GM23338 (cell line): ENCODE data around the gene SYNPR. TPM values are rescaled to one million over a fixed set of nuclear protein-coding genes. Genes with fewer than 3 reads are reported as not detected.

Source experiments
- ATAC-seq: fragments of 200-7000 bp; cut with Tn5 transposase; 3 replicates; pipeline ENCODE4 v1.9.1; 2020
- DNase-seq: peaks from one replicate; pipeline ENCODE4 v3.0.0-alpha.2; 2015; ENCODE audit warnings: low spot score
- H2AFZ ChIP-seq: fragments of 200-600 bp; sonication (generic); 2 replicates; pipeline ENCODE4 v1.8.0; 2016; ENCODE audit warnings: antibody characterized with exemption, mild to moderate bottlenecking, moderate library complexity
- H3F3A ChIP-seq: fragments of 200-600 bp; sonication (generic); replicated peaks from 2 replicates; pipeline ENCODE4 v1.8.0; 2017; ENCODE audit warnings: antibody characterized with exemption, mixed run types, low read depth
- H3K27ac ChIP-seq: fragments of 200-600 bp; sonication (generic); 2 replicates; pipeline ENCODE4 v1.6.1; 2016; ENCODE audit warnings: low read depth
- H3K27me3 ChIP-seq: fragments of 200-600 bp; sonication (generic); 2 replicates; pipeline ENCODE4 v1.8.0; 2016; ENCODE audit warnings: mild to moderate bottlenecking, mixed run types, moderate library complexity; ENCODE audit not compliant: insufficient read depth
- H3K36me3 ChIP-seq: fragments of 200-600 bp; sonication (generic); 2 replicates; pipeline ENCODE4 v1.8.0; 2016; ENCODE audit warnings: mild to moderate bottlenecking; ENCODE audit not compliant: insufficient read depth
- H3K4me1 ChIP-seq: fragments of 200-600 bp; sonication (generic); 2 replicates; pipeline ENCODE4 v1.8.0; 2016; ENCODE audit warnings: mild to moderate bottlenecking, moderate library complexity; ENCODE audit not compliant: insufficient read depth
- H3K4me2 ChIP-seq: fragments of 200-600 bp; sonication (generic); 2 replicates; pipeline ENCODE4 v1.7.1; 2017; ENCODE audit warnings: mixed run types
- H3K4me3 ChIP-seq: fragments of 200-600 bp; sonication (generic); 2 replicates; pipeline ENCODE4 v1.6.1; 2016; ENCODE audit warnings: mixed run types
- H3K79me2 ChIP-seq: fragments of 200-600 bp; sonication (generic); replicated peaks from 2 replicates; pipeline ENCODE4 v1.8.0; 2017; ENCODE audit warnings: mild to moderate bottlenecking; ENCODE audit not compliant: insufficient read depth
- H3K9me2 ChIP-seq: fragments of 200-600 bp; sonication (generic); 2 replicates; pipeline ENCODE4 v1.8.0; 2017; ENCODE audit not compliant: insufficient read depth
- H4K20me1 ChIP-seq: fragments of 200-600 bp; sonication (generic); replicated peaks from 2 replicates; pipeline ENCODE4 v1.8.0; 2017; ENCODE audit warnings: mild to moderate bottlenecking; ENCODE audit not compliant: insufficient read depth
- H3K27ac Mint-ChIP-seq: 2 replicates; pipeline ENCODE4 v1.8.0; 2020; ENCODE audit warnings: inconsistent platforms, mild to moderate bottlenecking, moderate library complexity, mixed read lengths
- H3K27me3 Mint-ChIP-seq: 3 replicates; pipeline ENCODE4 v1.8.0; 2022; ENCODE audit warnings: low read depth, mild to moderate bottlenecking, moderate library complexity, mixed read lengths, inconsistent platforms; ENCODE audit not compliant: insufficient read depth, poor library complexity
- H3K36me3 Mint-ChIP-seq: 3 replicates; pipeline ENCODE4 v1.8.0; 2021; ENCODE audit warnings: low read depth, mild to moderate bottlenecking, inconsistent platforms, moderate library complexity, mixed read lengths
- H3K4me1 Mint-ChIP-seq: 3 replicates; pipeline ENCODE4 v1.8.0; 2020; ENCODE audit warnings: mild to moderate bottlenecking, inconsistent platforms, mixed read lengths
- H3K4me3 Mint-ChIP-seq: 3 replicates; pipeline ENCODE4 v1.8.0; 2021; ENCODE audit warnings: moderate library complexity, mild to moderate bottlenecking, inconsistent platforms, mixed read lengths
- H3K9me3 Mint-ChIP-seq: 3 replicates; pipeline ENCODE4 v1.8.0; 2020; ENCODE audit warnings: moderate library complexity, mild to moderate bottlenecking, inconsistent platforms, mixed read lengths
- CREB1 ChIP-seq: fragments of 250-450 bp; sonication (Bioruptor Pico); IDR thresholded peaks from 2 replicates; pipeline ENCODE4 v1.5.0; 2020; ENCODE audit warnings: low read depth, mild to moderate bottlenecking, moderate library complexity
- JUNB ChIP-seq: IDR thresholded peaks from one replicate; pipeline ENCODE4 v1.6.1; 2016; ENCODE audit warnings: antibody characterized with exemption; ENCODE audit not compliant: unreplicated experiment
- NANOG ChIP-seq: IDR thresholded peaks from 2 replicates; pipeline ENCODE4 v1.6.1; 2016; ENCODE audit warnings: antibody characterized with exemption, borderline replicate concordance
- POLR2AphosphoS5 ChIP-seq: IDR thresholded peaks from 2 replicates; pipeline ENCODE4 v1.6.1; 2016; ENCODE audit warnings: antibody characterized with exemption, low read depth
- STAT1 ChIP-seq: IDR thresholded peaks from one replicate; pipeline ENCODE4 v1.6.1; 2016; ENCODE audit warnings: antibody characterized with exemption; ENCODE audit not compliant: unreplicated experiment
- ZNF331 ChIP-seq: fragments of 250-450 bp; sonication (Bioruptor Pico); IDR thresholded peaks from 2 replicates; pipeline ENCODE4 v1.5.0; 2020; ENCODE audit warnings: low read depth, mild to moderate bottlenecking, moderate library complexity
- polyA plus RNA-seq: library from polyadenylated mRNA; unstranded; fragments of >200 nt; fragmentation: Nextera tagmentation; extraction: Ambion mirVana; gene quantifications from 2 replicates; pipeline ENCODE4 v1.2.1, GENCODE V29; 2016
- total RNA-seq: library from RNA; depleted of rRNA; stranded (reverse); fragments of >200 nt; shearing (Covaris generic); gene quantifications from 2 replicates; pipeline ENCODE4 v1.2.3, GENCODE V29; 2014
- TF ChIP-seq, protein P1 (sequence below): fragments of 250-450 bp; sonication (Bioruptor Pico); IDR thresholded peaks from 2 replicates; pipeline ENCODE4 v1.5.0; 2020; ENCODE audit warnings: mild to moderate bottlenecking, moderate library complexity
- TF ChIP-seq, protein P2 (sequence below), 2 experiments: fragments of 200-600 bp in 1 of 2; sonication (generic) in 1 of 2; conservative IDR thresholded peaks; 2 replicates each; pipeline versions ENCODE4 v1.5.1 to v1.6.1; 2016 to 2017; ENCODE audit warnings: antibody characterized with exemption in 2 of 2, low read depth in 2 of 2, mild to moderate bottlenecking in 2 of 2, moderate library complexity in 1 of 2

Gene SYNPR
- total and polyA plus RNA-seq, 2 experiments from 2014 or later: 0.38 to 0.55 TPM

DNA sequence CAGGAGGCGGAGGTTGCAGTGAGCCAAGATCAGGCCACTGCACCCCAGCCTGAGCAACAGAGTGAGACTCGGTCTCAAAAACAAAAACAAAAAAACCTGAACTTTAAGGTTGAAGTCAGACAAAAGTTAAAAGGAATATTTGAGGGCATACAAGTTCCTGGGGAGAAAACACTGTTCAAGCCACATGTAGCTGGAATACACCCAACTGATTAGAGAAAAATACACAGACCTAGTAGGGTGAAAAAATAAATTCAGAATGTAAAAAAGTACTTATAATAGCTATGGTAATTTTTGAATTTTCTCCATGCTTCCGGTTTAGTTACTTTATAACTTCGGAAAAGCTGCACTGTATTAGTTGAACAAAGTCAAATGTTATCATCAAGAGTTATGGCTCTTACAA lies 331.7 kb downstream of the SYNPR start (continued):
- TF ChIP-seq, protein P1, sequence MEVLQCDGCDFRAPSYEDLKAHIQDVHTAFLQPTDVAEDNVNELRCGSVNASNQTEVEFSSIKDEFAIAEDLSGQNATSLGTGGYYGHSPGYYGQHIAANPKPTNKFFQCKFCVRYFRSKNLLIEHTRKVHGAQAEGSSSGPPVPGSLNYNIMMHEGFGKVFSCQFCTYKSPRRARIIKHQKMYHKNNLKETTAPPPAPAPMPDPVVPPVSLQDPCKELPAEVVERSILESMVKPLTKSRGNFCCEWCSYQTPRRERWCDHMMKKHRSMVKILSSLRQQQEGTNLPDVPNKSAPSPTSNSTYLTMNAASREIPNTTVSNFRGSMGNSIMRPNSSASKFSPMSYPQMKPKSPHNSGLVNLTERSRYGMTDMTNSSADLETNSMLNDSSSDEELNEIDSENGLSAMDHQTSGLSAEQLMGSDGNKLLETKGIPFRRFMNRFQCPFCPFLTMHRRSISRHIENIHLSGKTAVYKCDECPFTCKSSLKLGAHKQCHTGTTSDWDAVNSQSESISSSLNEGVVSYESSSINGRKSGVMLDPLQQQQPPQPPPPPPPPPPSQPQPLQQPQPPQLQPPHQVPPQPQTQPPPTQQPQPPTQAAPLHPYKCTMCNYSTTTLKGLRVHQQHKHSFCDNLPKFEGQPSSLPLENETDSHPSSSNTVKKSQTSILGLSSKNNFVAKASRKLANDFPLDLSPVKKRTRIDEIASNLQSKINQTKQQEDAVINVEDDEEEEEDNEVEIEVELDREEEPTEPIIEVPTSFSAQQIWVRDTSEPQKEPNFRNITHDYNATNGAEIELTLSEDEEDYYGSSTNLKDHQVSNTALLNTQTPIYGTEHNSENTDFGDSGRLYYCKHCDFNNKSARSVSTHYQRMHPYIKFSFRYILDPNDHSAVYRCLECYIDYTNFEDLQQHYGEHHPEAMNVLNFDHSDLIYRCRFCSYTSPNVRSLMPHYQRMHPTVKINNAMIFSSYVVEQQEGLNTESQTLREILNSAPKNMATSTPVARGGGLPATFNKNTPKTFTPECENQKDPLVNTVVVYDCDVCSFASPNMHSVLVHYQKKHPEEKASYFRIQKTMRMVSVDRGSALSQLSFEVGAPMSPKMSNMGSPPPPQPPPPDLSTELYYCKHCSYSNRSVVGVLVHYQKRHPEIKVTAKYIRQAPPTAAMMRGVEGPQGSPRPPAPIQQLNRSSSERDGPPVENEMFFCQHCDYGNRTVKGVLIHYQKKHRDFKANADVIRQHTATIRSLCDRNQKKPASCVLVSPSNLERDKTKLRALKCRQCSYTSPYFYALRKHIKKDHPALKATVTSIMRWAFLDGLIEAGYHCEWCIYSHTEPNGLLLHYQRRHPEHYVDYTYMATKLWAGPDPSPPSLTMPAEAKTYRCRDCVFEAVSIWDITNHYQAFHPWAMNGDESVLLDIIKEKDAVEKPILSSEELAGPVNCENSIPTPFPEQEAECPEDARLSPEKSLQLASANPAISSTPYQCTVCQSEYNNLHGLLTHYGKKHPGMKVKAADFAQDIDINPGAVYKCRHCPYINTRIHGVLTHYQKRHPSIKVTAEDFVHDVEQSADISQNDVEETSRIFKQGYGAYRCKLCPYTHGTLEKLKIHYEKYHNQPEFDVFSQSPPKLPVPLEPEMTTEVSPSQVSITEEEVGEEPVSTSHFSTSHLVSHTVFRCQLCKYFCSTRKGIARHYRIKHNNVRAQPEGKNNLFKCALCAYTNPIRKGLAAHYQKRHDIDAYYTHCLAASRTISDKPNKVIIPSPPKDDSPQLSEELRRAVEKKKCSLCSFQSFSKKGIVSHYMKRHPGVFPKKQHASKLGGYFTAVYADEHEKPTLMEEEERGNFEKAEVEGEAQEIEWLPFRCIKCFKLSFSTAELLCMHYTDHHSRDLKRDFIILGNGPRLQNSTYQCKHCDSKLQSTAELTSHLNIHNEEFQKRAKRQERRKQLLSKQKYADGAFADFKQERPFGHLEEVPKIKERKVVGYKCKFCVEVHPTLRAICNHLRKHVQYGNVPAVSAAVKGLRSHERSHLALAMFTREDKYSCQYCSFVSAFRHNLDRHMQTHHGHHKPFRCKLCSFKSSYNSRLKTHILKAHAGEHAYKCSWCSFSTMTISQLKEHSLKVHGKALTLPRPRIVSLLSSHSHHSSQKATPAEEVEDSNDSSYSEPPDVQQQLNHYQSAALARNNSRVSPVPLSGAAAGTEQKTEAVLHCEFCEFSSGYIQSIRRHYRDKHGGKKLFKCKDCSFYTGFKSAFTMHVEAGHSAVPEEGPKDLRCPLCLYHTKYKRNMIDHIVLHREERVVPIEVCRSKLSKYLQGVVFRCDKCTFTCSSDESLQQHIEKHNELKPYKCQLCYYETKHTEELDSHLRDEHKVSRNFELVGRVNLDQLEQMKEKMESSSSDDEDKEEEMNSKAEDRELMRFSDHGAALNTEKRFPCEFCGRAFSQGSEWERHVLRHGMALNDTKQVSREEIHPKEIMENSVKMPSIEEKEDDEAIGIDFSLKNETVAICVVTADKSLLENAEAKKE (CRISPR knock-in tag): no peak
- no peak for TF ChIP-seq ZNF331 (CRISPR knock-in tag)
- no peak for TF ChIP-seq JUNB
- no peak for TF ChIP-seq STAT1
- no peak for TF ChIP-seq POLR2AphosphoS5

DNA sequence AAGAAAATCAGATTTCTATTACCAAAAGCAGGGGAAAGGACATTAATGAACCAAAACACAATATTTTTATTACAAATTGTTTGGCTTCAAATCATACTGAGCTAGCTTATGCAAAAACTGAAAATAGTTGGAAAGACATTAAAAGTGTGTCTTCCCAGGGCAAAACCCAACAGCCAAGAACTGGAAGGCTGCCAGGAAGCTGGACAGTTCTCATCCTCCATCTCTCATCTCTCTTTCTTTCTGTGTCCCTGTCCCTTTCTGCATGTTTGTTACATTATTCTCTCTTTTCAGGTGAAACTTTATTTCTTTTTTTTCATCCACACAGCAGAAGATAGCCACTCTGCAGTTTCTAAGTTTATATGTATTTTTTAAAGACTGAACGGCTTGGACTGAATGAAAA lies 333.3 kb downstream of the SYNPR start:
- Mint-ChIP-seq H3K9me3 (no peaks in the 10 kb centered on the region), H3K4me3 (no peak overlapping the region), H3K36me3 (no peaks in the 10 kb centered on the region), H3K27ac (no peak overlapping the region), H3K4me1 (peaks cover 3% of the 10 kb centered on the region; the same call in 1 of the 3 replicates), H3K27me3 (no peaks in the 10 kb centered on the region)
- Histone ChIP-seq H3K27ac (no peak overlapping the region), H3K4me2 (no peak overlapping the region), H3K27me3 (no peaks in the 10 kb centered on the region), H2AFZ (no peak overlapping the region), H3K36me3 (no peaks in the 10 kb centered on the region), H4K20me1 (no peaks in the 10 kb centered on the region), H3F3A (no peaks in the 10 kb centered on the region), H3K9me2 (0 out of 2 replicates have a peak, but pooled peaks cover 5% of the 10 kb centered on the region), H3K4me3 (no peak overlapping the region), H3K4me1 (no peaks in the 10 kb centered on the region), H3K79me2 (no peaks in the 10 kb centered on the region)
- TF ChIP-seq, protein P1 (CRISPR knock-in tag): no peak
- TF ChIP-seq, protein P2, sequence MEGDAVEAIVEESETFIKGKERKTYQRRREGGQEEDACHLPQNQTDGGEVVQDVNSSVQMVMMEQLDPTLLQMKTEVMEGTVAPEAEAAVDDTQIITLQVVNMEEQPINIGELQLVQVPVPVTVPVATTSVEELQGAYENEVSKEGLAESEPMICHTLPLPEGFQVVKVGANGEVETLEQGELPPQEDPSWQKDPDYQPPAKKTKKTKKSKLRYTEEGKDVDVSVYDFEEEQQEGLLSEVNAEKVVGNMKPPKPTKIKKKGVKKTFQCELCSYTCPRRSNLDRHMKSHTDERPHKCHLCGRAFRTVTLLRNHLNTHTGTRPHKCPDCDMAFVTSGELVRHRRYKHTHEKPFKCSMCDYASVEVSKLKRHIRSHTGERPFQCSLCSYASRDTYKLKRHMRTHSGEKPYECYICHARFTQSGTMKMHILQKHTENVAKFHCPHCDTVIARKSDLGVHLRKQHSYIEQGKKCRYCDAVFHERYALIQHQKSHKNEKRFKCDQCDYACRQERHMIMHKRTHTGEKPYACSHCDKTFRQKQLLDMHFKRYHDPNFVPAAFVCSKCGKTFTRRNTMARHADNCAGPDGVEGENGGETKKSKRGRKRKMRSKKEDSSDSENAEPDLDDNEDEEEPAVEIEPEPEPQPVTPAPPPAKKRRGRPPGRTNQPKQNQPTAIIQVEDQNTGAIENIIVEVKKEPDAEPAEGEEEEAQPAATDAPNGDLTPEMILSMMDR (conservative IDR thresholded peaks at IDR 0.05; ENCODE audit: low read depth in 2 of 2): no peak
- TF ChIP-seq NANOG (no peak), CREB1 (CRISPR knock-in tag) (no peak)
- no peak for DNase-seq
- ATAC-seq: no peak
